ENCODE results near the gene ANP32B.

Gene ANP32B

DNA sequence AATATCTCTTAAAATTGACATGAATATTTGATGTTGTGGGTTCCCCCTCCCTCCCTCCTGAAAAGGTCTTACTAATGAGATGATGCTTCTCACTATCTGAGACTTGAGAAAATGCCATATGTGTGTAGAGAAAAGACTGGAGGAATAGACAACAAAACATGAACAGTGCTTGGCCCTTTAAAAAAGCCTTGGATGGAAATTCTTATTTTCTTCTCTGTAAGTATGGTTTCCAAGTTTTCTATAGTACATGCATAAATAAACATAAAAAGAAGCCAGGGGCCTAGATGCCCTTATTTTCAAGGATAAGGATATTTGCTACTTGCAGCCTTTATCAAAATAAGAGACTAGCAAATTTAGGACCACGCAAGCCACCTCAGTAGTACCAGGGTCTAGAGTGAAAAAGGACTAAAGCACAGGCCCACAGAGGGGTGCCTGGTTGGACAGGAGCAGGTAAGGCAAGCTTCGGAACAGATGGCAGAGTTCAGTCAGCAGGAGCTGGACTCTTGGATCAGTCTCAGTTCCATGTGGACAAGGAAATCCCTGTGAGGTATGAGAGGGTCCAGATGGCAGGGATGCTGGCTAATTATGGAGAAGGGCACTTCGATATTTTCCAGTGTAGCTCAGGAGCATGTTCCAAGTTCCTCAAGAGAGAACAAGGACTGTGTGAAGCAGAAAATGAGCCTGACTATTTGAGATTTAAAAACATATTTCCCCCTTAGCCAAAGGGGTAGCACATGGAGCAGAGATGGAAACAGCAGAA is 4.6 kb upstream of the ANP32B start:
- DNase-seq (ENCODE audit: low read depth): no peak
- H3K4me3 ChIP-seq (ENCODE audit: low read depth, low read length): no peak overlapping the region
- TF ChIP-seq, protein P1, sequence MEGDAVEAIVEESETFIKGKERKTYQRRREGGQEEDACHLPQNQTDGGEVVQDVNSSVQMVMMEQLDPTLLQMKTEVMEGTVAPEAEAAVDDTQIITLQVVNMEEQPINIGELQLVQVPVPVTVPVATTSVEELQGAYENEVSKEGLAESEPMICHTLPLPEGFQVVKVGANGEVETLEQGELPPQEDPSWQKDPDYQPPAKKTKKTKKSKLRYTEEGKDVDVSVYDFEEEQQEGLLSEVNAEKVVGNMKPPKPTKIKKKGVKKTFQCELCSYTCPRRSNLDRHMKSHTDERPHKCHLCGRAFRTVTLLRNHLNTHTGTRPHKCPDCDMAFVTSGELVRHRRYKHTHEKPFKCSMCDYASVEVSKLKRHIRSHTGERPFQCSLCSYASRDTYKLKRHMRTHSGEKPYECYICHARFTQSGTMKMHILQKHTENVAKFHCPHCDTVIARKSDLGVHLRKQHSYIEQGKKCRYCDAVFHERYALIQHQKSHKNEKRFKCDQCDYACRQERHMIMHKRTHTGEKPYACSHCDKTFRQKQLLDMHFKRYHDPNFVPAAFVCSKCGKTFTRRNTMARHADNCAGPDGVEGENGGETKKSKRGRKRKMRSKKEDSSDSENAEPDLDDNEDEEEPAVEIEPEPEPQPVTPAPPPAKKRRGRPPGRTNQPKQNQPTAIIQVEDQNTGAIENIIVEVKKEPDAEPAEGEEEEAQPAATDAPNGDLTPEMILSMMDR (IDR thresholded peaks at IDR 0.05; ENCODE audit: low read depth, low read length, missing control alignments): no peak

DNA sequence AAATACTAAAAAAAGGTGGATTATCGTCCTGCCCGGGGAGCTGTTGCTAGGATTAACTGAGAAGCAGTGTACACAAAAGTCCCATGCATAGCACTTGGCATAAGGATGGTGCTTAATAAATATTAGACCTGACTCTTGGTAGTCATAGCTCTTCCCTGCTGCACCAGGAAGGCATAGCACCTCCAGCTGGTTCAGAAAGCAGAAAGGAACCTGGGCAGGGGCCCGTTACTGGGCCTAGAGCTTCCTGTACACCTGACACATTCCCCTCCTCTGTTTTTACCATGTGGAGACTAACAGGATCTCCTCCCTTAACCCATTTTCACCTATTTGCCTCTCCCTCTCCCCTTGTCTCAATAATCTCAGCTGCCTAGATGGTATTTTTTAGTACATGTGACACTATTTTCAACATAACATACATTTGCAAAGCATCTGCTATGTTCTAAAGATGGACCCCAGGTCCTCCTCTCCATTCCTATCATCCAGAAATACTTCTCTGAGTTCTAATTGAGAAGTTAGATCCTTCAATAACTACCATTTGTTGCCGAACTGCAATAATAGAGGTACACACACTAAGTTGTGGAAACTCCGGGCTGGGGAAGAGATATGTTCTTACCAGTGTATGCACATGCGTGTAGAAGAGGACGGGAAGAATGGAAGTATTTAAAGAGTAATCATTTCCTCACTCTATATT is 3.2 kb upstream of the ANP32B start:
- TF ChIP-seq, protein P1 (IDR thresholded peaks at IDR 0.05; ENCODE audit: low read depth, low read length, missing control alignments): no peak
- DNase-seq (ENCODE audit: low read depth): no peak
- no peak overlapping the region for H3K4me3 ChIP-seq (ENCODE audit: low read depth, low read length)

DNA sequence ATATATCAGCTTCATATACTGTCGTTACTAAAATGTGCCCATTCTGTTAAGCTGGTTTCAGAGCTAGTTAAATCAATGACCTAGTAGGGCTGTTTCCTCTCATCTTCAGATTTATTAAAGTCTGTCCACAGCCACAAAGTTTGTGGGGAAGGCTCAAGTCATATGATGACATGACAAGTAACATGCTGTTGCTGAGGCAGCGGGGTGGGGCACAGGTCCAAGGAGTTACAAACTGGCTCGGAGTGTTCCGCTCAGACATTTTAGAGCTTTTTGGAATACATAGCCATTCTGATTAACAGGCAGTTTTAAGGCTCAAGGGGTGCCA is 2.7 kb upstream of the ANP32B start:
- TF ChIP-seq, protein P1 (IDR thresholded peaks at IDR 0.05; ENCODE audit: low read depth, low read length, missing control alignments): no peak

DNA sequence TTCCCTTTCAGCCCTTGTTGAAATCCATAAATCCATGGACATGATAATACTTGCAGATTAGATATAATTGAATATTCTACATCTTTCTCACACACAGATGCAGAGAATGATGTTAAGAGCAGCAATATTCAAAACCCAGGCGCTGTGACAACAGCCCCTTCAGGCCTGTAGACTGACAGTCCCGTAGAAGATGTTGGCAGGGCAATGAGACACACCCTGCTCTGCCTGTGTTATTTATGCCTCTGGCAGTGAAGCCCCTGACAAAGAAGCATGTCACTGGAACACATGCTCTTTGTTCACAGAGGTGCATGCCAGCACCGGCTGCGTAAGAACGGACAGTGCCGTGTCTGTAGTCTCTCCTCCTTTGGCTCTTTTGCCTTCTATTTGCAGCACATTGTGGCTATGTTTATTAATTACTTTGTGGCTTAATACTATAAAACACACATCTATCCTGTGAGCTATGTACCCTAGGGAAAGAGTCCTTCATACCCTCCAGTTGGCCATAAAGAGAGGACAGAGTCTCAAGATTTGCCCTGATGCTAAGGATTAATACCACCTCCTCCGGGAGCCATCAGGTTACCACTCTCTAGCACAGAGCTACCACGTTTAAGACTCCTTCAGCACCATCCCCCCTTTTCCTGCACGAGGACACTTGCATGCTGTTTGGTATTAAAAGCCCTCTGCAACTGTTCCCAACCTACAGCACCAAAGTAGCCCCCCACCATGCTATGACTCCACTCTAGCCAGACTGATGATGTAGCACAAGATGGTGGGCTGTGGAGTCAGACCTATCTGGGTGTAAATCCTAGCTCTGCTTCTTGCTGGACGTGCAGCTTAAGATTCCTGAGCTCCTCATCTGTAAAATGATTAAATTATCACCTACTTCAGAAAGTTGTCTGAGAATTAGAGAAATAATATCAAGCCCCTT is 2.0 kb upstream of the ANP32B start:
- TF ChIP-seq, protein P1 (IDR thresholded peaks at IDR 0.05; ENCODE audit: low read depth, low read length, missing control alignments): no peak
- no peak overlapping the region for H3K4me3 ChIP-seq (ENCODE audit: low read depth, low read length)
- DNase-seq (ENCODE audit: low read depth): no peak

More for the DNA sequence above, 2.7 kb upstream of the ANP32B start:
- no peak for DNase-seq (ENCODE audit: low read depth)
- no peak overlapping the region for H3K4me3 ChIP-seq (ENCODE audit: low read depth, low read length)

DNA sequence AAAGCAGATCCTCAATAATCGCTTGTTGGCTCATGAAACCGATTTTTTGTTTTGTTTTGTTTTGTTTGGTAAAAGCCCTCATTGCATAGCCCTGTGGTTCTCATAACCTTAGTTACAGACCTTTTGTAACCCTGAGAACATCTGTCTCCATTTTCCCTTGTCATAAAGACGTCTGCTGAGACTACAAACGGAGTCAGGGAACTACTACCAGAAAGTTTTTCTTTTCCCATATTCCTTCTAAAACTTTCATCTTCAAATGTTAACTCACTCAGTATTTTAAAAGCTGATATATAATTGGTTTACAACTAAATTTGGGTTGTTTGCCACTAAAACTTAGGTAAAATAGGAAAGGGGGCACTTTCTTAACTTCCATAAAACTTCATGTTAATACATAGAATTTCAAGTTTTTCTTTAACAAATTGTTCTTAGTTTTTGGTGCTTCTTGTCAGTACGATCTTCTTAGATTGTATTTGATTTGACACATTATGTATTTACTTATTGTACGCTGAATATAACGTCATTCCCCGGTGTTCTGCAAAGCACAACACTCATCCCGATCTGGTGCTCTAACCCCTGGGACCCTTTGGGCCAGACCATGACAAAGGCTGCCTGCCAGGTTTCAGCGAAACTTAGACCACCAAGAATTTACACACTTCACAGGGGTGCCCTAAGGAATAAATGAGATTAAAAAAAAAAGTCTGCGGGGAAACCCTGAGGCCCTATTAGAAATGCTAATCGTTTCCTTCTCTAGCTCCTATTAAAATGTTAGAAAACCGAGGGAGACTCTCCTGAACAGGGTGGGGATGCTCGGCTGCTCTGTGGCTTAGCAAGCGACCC is 1.1 kb upstream of the ANP32B start:
- TF ChIP-seq, protein P1 (IDR thresholded peaks at IDR 0.05; ENCODE audit: low read depth, low read length, missing control alignments): no peak
- H3K4me3 ChIP-seq (ENCODE audit: low read depth, low read length): peak overlapping the region; percentile 86
- DNase-seq (ENCODE audit: low read depth): no peak

DNA sequence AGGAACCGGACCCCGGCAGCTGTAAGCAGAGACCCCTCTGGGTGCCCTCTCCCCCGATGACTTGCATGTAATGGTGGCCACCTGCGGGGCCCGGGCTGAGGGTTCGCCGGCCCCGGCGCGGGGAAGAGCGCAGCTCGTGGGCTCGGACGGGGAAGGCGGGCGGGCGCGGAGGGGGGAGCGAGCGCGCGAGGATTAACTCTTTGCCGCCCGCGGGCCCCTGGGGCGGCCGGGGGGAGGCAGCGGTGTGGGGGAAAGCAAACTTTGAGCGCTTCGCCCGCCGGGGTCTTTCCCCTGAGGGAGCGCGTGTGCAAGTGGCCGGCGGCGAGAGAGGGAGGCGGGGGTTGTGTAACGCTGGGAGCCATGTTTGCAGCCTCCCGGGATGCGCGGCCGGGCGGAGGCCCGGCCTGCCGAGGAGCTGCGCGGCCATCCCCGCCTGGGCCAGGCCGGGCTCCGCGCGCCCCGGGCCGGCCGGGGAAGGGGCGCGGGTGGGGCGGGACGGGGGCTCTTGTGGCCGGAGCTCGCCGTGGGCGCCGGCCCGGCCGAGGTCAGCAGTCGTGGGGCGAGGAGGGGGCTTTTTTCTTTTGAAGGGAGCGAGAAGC is 547 bp downstream of the ANP32B start:
- TF ChIP-seq, protein P1 (IDR thresholded peaks at IDR 0.05; ENCODE audit: low read depth, low read length, missing control alignments): no peak
- DNase-seq (ENCODE audit: low read depth): no peak
- peak overlapping the region; percentile 92 for H3K4me3 ChIP-seq (ENCODE audit: low read depth, low read length)

Data from GM12864 (cell line).